ENCODE data around the gene PPP1R37. TPM values are rescaled to one million over a fixed set of nuclear protein-coding genes. Genes with fewer than 3 reads are reported as not detected.

PPP1R37 gene
- total RNA-seq, 1 experiment from 2014 or later: 20.4 TPM

DNA sequence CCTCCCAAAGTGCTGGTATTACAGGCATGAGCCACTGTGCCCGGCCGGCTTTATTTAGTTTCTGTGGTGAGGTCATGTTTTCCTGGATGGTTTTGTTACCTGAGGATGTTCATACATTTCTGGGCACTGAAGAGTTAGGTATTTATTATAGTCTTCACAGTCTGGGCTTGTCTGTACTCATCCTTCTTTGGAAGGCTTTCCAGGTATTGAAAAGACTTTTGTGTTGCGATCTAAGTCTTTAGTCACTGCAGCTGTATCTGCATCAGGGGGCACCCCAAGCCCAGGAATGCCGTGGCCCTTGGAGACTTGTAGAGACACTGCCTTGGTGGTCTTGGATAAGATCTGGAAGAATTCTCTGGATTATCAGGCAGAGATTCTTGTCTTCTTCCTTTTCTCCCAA is 98.4 kb downstream of the PPP1R37 start:
- H3K27ac ChIP-seq (ENCODE audit: low read length): no peak overlapping the region
- no peaks in the 10 kb centered on the region for H3K36me3 ChIP-seq (ENCODE audit: control insufficient read depth, insufficient read depth, low read length)
- DNase-seq (ENCODE audit: low read depth, low spot score): no peak
- in situ Hi-C loops (cut with HindIII; ENCODE audit: low pct_unique_long_range_greater_than_20kb, low sequenced_read_pairs): no loop called here
- no peaks in the 10 kb centered on the region for H3K9me3 ChIP-seq (ENCODE audit: control insufficient read depth, insufficient read depth, low read depth, low read length)
- H3K4me3 ChIP-seq (ENCODE audit: low read depth in 2 of 2, low read length in 2 of 2): no peak overlapping the region
- CTCF ChIA-PET: interaction anchor here (0.7 kb wide), 1 partner anchor 132 kb away, joined by 3 read pairs; no protein-coding TSS in a partner anchor
- no peaks in the 10 kb centered on the region for H3K4me1 ChIP-seq (ENCODE audit: control insufficient read depth, insufficient read depth, low read length)
- POLR2A ChIA-PET: no interaction called here
- ATAC-seq: no peak
- intact Hi-C loops (cut with micrococcal nuclease; ENCODE audit: unreplicated experiment): no loop called here
- no TSS peak for BruUV-seq (replicated peaks)
- TF ChIP-seq POLR2AphosphoS5 (IDR thresholded peaks at IDR 0.05; ENCODE audit: low read depth, low read length) (no peak), TCF7L2 (IDR thresholded peaks at IDR 0.05; ENCODE audit: low read depth, low read length) (no peak), SIN3A (IDR thresholded peaks at IDR 0.05; ENCODE audit: borderline replicate concordance, insufficient read depth, low read depth, low read length) (no peak)
- TF ChIP-seq, protein P1, sequence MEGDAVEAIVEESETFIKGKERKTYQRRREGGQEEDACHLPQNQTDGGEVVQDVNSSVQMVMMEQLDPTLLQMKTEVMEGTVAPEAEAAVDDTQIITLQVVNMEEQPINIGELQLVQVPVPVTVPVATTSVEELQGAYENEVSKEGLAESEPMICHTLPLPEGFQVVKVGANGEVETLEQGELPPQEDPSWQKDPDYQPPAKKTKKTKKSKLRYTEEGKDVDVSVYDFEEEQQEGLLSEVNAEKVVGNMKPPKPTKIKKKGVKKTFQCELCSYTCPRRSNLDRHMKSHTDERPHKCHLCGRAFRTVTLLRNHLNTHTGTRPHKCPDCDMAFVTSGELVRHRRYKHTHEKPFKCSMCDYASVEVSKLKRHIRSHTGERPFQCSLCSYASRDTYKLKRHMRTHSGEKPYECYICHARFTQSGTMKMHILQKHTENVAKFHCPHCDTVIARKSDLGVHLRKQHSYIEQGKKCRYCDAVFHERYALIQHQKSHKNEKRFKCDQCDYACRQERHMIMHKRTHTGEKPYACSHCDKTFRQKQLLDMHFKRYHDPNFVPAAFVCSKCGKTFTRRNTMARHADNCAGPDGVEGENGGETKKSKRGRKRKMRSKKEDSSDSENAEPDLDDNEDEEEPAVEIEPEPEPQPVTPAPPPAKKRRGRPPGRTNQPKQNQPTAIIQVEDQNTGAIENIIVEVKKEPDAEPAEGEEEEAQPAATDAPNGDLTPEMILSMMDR (IDR thresholded peaks at IDR 0.05): no peak
- TF ChIP-seq, protein P2, sequence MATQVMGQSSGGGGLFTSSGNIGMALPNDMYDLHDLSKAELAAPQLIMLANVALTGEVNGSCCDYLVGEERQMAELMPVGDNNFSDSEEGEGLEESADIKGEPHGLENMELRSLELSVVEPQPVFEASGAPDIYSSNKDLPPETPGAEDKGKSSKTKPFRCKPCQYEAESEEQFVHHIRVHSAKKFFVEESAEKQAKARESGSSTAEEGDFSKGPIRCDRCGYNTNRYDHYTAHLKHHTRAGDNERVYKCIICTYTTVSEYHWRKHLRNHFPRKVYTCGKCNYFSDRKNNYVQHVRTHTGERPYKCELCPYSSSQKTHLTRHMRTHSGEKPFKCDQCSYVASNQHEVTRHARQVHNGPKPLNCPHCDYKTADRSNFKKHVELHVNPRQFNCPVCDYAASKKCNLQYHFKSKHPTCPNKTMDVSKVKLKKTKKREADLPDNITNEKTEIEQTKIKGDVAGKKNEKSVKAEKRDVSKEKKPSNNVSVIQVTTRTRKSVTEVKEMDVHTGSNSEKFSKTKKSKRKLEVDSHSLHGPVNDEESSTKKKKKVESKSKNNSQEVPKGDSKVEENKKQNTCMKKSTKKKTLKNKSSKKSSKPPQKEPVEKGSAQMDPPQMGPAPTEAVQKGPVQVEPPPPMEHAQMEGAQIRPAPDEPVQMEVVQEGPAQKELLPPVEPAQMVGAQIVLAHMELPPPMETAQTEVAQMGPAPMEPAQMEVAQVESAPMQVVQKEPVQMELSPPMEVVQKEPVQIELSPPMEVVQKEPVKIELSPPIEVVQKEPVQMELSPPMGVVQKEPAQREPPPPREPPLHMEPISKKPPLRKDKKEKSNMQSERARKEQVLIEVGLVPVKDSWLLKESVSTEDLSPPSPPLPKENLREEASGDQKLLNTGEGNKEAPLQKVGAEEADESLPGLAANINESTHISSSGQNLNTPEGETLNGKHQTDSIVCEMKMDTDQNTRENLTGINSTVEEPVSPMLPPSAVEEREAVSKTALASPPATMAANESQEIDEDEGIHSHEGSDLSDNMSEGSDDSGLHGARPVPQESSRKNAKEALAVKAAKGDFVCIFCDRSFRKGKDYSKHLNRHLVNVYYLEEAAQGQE (IDR thresholded peaks at IDR 0.05; ENCODE audit: insufficient read depth in 1 of 2, low read depth in 2 of 2, low read length in 1 of 2): no peak
- H3K27me3 ChIP-seq (ENCODE audit: control insufficient read depth, insufficient read depth, low read length): no peaks in the 10 kb centered on the region

DNA sequence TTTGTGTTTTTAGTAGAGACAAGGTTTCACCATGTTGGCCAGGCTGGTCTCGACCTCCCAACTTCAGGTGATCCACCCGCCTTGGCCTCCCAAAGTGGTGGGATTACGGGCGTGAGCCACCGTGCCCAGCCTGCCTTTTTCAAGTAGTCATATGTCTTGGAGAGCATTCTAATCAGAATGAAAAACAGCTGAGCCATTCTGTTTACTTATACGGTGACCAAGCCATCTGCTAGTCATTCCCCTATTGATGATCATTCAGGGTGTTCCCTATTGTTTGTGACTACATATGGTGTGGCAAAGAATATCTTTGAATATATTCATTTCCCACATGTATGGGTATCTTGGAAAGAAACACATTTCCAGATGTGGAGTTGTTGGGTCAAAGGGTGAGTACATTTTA is 102.8 kb downstream of the PPP1R37 start:
- no TSS peak for BruUV-seq (replicated peaks)
- in situ Hi-C loops (cut with HindIII; ENCODE audit: low pct_unique_long_range_greater_than_20kb, low sequenced_read_pairs): no loop called here

More for the DNA sequence above, 102.8 kb downstream of the PPP1R37 start:
- TF ChIP-seq TCF7L2 (IDR thresholded peaks at IDR 0.05; ENCODE audit: low read depth, low read length): no peak
- TF ChIP-seq SIN3A (IDR thresholded peaks at IDR 0.05; ENCODE audit: borderline replicate concordance, insufficient read depth, low read depth, low read length): no peak
- TF ChIP-seq, protein P2 (IDR thresholded peaks at IDR 0.05; ENCODE audit: insufficient read depth in 1 of 2, low read depth in 2 of 2, low read length in 1 of 2): no peak
- no peak for TF ChIP-seq POLR2AphosphoS5 (IDR thresholded peaks at IDR 0.05; ENCODE audit: low read depth, low read length)
- TF ChIP-seq, protein P1 (IDR thresholded peaks at IDR 0.05): no peak
- no peak for DNase-seq (ENCODE audit: low read depth, low spot score)
- ChIA-PET CTCF (no interaction called here), POLR2A (interaction anchor here (0.6 kb wide), 1 partner anchor 126 kb away, joined by 3 read pairs; no protein-coding TSS in a partner anchor)
- no peak overlapping the region for H3K4me3 ChIP-seq (ENCODE audit: low read depth in 2 of 2, low read length in 2 of 2)
- H3K36me3 ChIP-seq (ENCODE audit: control insufficient read depth, insufficient read depth, low read length): no peaks in the 10 kb centered on the region
- H3K9me3 ChIP-seq (ENCODE audit: control insufficient read depth, insufficient read depth, low read depth, low read length): no peaks in the 10 kb centered on the region
- no peaks in the 10 kb centered on the region for H3K27me3 ChIP-seq (ENCODE audit: control insufficient read depth, insufficient read depth, low read length)
- H3K4me1 ChIP-seq (ENCODE audit: control insufficient read depth, insufficient read depth, low read length): no peaks in the 10 kb centered on the region
- no peak overlapping the region for H3K27ac ChIP-seq (ENCODE audit: low read length)
- intact Hi-C loops (cut with micrococcal nuclease; ENCODE audit: unreplicated experiment): no loop called here
- peak; percentile 83 for ATAC-seq
